Measurements from ENCODE around the gene FGFR1OP2.
"Not testable (repeated sequence)": the region's sequence is repeated elsewhere in the genome, so short reads cannot be mapped to it uniquely, and the experiment has no call there.

Gene FGFR1OP2

DNA sequence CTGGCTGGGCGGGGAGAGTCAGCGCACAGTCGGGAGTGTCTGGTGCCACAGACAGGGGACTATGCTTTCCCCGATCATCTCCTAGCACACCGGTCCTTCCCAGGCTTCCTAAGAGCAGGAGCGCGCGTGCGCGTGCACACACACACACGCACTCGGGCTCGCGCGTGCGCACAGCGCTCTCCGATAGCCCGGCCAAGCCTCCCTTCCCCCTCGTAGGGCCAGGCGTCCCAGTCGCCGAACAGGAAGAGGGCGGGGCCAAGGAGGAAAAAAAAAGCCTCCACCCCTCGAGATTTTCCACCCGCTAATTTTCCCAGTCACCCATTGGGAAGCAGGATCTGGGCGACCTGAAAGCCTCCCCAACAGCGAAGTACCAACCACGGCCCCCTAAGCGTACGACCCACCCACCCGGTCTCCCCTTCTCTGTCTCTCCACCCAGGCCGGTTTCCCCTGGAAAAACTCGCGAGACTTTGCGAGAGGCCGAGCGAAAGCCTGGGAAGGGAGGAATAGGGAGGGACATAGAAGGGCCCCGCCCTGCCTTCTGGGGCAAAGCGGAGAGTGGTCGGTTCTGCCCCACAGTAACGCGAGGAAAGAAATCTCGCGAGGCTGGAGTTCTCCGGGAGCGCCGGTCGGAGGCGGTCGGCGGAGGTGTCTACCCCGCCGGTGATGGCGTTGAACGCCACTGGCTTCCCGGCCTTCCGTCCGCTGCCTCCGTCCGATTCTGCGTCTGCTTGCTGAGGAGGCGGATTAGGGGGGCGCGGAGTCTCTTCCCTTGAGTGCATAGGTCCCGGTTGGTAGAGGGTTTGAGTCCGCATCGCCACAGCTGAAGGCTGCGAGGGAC is at the start of gene FGFR1OP2, which contains the start of gene INTS13:
TSS of gene FGFR1OP2 (plus strand) at position 608 of the 838 bp plus-strand sequence. CDS start 15,689 bp downstream, outside the sequence.
TSS of gene INTS13 (minus strand) at position 119 of the 838 bp plus-strand sequence. CDS start 1,178 bp downstream, outside the sequence.
- in situ Hi-C loops (cut with HindIII; ENCODE audit: low sequenced_read_pairs) = no loop called here

DNA sequence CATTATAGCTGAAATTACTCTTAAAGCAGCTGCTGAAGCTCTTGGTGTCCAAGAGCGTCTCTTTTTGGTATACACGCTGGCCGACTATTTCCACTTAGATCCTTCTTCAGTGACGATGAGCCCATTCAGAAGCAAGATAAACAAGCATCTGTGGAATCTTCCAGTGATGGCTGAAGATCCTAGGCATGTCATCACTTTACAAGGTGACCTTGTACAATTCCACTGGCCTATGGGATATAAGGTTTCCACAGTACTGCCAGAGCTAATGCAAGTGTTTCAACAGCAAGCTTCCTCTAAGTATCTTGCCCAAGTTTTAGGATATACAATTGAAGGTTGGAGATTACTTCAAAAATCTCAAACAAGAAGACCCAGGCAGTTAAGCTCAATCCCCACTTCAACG is 47.5 kb upstream of the FGFR1OP2 start:
- in situ Hi-C loops (cut with HindIII; ENCODE audit: low sequenced_read_pairs) = no loop called here

DNA sequence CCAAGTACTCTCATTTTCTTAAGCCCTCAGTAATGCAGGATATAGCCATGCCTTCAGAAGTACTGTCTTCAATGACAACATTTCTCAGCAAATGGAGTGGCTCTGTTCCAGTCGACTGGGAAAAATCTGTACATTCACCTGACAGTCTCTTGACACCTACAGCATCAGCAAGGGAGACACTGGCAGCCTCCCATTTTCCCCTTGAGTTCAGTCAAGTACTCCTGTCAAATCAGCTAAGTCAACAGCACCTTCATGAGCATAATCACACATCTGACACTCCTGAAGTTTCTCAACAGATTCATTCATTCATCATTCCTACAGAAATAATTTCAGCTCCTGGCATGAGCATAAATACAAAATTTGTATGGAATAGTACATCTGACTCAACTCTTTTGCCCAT is 46.6 kb upstream of the FGFR1OP2 start:
- in situ Hi-C loops (cut with HindIII; ENCODE audit: low sequenced_read_pairs) = no loop called here

DNA sequence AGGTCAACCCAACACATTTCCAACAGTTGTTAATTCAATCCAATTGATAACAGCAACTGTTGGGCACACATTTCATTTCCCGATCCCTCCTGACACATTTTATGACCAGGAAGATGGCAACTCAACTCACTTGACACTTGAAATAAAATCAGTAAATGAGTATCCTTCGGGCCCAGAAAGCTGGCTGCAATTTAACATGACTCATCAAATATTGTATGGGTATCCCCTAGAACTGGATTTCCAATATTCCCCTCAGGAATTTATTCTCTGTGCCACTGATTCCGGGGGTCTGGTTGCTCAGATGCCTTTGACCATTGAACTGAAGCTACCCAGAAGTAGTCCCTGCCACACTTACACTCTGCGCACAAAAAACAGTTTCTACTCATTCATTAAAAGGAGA is 42.6 kb upstream of the FGFR1OP2 start:
- in situ Hi-C loops (cut with HindIII; ENCODE audit: low sequenced_read_pairs) = no loop called here

DNA sequence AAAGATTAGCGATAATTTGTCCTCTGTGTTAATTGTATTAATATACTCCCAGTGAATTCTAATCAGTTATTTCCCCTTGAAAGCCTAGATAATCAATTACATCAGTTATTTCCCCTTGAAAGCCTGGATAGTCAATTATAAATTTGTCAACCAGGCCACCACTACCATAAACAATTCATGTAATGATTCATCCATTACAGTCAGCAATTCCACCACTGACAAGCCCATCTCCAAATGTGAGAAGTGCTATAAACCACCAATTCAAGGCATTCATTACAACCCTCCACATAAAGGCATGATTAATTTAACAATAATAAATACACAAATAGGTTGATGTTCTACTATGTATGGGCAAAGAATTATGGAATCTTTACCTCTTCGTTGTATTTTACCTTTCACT is 41.4 kb upstream of the FGFR1OP2 start:
- in situ Hi-C loops (cut with HindIII; ENCODE audit: low sequenced_read_pairs) = no loop called here

DNA sequence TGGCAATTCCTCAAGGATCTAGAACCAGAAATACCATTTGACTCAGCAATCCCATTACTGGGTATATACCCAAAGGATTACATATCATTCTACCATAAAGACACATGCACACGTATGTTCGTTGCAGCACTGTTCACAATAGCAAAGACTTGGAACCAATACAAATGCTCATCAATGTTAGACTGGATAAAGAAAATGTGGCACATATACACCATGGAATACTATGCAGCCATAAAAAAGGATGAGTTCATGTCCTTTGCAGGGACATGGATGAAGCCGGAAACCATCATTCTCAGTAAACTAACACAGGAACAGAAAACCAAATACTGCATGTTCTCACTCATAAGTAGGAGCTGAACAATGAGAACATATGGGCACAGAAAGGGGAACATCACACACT is 34.9 kb upstream of the FGFR1OP2 start:
- in situ Hi-C loops (cut with HindIII; ENCODE audit: low sequenced_read_pairs) = not testable (repeated sequence)

DNA sequence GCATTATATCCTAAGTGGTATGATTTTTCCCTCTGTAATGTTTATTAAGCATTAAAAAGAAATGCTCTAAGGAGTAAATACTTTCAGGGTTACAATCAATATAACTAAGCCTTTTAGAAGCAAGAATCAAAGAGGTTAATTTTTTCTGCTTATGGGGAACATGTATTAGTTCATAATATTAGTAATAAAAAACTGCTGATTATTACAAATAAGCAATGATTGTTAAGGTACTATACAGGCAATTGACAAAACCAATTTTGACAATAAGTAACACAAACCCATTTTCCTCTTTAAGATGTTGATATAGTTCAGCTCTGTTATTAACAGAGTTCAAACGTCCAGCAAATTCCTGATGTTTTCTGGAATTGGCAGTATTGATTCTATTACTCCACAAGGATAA is 32.2 kb upstream of the FGFR1OP2 start:
- in situ Hi-C loops (cut with HindIII; ENCODE audit: low sequenced_read_pairs) = no loop called here

DNA sequence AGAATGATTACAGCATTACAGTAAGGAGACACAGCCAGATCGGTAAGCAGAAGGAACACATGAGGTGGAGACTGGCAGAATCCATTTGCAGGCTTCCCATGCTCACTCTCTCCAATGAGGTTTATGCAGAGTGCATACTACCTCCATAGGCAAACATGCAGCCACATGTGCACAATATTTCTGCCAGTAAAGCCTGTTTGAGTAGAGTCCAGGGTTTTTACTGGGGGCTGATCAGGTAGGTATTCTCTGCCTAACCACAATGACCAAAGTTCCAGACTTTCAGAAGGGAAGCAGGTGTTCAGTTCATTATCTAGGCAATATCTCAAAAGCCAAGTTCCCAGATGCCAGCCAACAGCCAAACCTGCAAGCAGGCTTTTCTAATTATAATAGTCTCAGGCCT is 31.6 kb upstream of the FGFR1OP2 start:
- in situ Hi-C loops (cut with HindIII; ENCODE audit: low sequenced_read_pairs) = no loop called here

DNA sequence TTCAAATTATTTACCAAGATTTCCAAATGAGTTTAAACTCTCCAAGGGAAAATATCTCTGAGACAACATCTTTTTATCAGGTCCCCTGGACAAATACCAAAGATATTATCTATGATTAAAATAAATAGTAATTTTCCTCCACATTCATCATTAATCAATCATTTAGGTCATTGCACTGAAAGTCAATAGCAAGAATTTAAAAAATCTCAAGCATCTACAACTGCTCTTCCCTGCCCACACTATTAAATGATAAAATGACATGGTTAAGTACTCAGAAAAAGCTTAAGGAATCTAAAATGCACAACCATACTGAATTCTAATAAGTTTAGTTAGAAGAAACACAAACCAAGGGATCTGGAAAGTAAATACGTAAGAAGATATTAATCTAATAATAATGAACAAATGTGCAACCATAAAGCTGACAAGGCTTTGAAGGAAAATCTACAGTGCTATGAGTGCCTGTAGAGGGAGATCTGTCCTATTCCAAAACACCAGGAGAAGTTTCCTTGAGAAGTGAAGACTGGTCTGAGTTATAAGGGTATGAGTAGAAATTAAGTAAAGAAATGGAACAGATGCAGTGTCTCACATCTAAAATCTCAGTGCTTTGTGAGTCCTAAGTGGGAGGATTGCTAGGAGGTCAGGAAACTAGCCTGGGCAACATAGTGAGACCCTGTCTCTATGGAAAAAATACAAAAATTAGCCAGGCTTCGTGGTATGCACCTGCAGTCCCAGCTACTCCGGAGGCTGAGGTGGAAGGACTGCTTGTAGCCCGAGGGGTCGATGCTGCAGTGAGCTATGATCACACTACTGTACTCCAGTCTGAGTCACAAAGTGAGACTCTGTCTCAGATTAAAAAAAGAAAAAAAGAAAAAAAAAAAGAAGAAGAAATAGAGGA is 19.7 kb upstream of the FGFR1OP2 start:
- in situ Hi-C loops (cut with HindIII; ENCODE audit: low sequenced_read_pairs) = loop anchor here (5.0 kb wide), 2 partner anchors 41 to 49 kb away; no protein-coding TSS in a partner anchor

DNA sequence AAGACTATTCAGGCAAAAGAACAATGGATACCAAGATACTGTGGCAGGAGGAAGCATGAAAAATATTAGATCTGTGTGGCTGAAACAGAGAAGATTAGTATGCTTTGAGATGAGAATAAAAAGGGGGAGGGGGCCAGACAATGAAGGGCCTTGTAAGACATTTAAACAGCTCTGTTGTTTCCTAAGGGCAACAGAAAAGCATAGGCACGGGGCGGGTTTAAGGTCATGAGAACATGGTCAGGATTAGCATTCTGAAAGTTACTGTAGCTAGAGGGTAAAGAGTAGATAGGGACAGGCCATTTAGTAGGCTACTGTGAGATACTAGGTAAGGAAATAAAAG is 19.1 kb upstream of the FGFR1OP2 start:
- in situ Hi-C loops (cut with HindIII; ENCODE audit: low sequenced_read_pairs) = loop anchor here (5.0 kb wide), 2 partner anchors 42 to 48 kb away; no protein-coding TSS in a partner anchor

DNA sequence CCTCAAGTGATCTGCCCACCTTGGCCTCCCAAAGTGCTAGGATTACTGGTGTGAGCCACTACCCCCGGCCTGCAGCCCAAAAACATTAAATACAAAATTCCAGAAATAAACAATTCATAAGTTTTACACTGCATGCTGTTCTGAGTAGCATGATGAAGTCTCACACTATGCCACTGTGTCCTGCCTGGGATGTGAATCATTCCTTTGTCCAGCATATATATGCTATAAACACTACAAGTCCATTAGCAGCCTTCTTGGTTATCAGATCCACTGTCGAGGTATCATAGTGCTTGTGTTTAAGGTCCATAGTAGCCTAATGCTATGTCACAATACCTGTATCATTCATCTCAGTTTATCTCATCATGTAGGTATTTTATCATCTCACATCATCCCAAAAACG is 16.4 kb upstream of the FGFR1OP2 start:
- in situ Hi-C loops (cut with HindIII; ENCODE audit: low sequenced_read_pairs) = loop anchor here (5.0 kb wide), 1 partner anchor 105 kb away; no protein-coding TSS in a partner anchor

DNA sequence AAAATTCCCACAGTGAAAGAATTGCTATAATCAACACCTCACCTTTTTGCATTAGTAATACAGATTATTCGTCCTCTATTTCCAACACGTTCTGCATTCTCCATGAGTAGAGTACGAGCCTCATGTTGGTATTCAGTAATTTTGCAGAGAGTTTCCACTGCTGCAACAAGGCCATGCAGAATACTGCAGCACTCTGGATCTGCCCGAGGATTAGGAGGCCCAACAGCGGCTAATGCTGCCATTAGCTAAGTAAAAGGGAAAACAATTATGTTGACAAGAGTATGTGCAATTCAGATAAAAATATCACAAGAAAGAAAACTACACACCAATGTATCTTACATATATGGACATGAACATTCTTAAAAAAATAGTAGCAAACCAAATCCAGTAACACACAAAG is 9.6 kb upstream of the FGFR1OP2 start:
- in situ Hi-C loops (cut with HindIII; ENCODE audit: low sequenced_read_pairs) = no loop called here

DNA sequence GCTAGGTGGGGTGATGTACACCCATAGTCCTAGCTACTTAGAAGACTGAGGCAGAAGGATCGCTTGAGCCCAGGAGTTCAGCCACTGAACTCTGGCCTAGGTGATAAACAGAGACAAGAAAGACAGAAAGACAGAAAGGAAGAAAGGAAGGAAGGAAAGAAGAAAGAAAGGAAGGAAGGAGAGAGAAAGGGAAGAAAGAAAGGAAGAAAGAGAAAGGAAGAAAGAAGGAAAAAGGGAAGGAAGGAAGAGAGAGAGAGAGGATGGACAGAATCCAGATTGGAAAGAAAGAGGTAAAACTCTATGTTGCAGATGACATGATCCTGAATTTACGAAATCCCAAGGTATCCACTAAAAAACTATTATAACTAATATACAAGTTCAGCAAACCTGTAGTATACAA is 8.7 kb upstream of the FGFR1OP2 start:
- in situ Hi-C loops (cut with HindIII; ENCODE audit: low sequenced_read_pairs) = no loop called here

DNA sequence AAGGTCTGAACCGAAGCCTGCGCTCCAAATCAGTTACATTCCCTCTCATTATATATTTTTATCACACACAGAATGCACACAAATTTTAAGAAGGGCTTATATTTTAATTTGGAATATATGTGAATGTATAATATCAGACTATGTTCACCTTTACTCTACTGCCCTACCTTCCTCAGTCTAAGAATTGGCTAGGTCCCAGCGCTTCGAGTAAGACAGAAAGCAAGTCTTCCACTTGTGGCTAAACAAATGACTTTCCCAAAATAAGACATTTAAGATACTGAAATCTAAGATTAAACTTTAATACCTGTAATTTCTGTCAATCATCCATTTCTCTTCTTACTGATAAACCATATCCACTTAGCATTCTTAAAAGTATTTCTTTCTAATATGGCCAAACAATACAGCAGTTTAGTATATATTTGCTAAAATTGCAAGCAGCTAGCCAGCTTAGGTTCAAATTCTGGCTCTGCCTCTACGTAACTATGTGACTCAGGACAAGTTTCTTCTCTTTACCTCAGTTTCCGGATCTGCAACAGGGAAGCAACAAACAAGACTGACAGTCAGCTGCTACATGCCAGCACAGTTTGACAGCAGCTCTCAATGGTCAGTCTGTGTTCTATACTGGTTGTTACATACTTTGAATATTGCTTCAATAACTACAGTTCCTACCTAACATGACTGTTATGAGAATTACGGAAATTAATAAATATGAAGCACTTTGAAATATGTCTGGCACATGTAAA is 2.5 kb upstream of the FGFR1OP2 start:
- in situ Hi-C loops (cut with HindIII; ENCODE audit: low sequenced_read_pairs) = no loop called here

DNA sequence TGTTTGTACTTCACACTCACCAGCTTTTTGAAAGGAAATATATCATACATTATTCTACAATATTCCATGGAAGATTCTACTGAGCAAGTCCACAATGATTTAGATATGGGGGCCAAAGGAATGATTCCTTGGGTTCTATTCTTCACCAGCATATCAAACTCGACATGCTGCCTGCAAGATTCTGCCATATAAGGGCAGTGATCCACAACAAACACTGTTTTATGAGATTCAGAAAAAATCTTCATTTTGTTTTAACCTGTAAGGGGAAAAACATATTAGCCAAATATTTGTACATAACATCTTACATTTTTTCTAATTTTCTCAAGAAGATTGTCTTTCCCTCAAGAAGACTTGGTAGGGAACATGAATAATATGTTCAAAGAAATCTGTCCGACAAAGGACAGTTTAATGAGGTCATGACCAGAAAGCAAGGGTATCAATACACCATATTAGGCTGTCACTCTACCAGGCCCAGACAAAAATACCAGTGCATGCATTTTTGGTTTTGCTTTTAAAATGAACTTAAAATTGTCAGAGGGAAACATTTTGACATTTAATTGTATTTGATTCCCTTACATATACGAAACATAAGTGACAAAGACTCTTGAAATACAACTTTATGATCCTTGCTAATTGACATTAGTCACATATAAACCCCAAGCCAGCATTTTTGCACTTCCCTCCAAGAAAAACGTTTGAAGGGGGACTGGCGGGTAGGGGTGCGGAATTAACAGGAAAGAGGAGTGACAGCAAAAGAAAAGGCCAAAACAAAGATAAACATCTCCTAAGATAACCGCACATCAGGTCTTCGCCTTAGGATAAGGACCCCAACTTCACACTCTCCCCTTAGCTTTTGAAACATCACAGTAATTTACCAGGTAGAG is 1.5 kb upstream of the FGFR1OP2 start:
- in situ Hi-C loops (cut with HindIII; ENCODE audit: low sequenced_read_pairs) = no loop called here

DNA sequence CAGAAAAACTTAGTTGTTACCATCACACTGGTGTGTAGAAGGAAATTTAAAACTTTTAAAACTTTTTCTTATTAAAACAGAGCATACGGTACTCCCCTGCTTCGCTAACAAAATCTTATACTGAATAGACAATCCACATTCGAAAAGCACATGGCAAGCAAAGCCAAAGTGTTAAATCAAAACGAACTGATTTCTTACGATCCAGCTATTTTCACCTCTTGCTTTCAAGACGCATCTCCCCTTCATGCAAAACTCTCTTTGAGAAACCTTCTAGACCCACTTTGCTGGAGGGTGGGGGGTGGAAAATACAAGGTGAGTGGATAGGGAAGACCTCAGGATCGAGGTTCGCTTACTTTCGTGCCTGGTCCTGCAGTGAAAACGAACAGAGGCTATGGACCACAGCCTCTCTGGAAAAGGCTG is 817 bp upstream of the FGFR1OP2 start:
- in situ Hi-C loops (cut with HindIII; ENCODE audit: low sequenced_read_pairs) = no loop called here

DNA sequence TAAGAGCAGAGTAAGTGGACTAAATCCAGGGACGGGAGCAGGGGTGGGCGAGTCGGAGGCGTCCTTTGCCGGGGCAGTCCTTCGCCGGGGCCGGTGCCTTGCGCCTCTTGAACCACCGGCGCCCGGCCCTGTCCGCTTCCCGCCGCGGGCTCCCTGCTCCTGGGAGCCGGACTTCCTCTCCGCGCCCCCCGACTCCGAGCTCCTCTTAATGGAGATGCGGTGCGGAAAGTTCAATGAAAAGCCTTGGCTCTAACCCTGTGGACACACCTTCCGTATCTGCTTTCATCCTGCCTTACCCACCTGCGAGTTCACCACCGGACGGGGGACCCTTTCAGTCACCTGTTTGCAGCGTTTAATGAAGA is 412 bp downstream of the FGFR1OP2 start:
- in situ Hi-C loops (cut with HindIII; ENCODE audit: low sequenced_read_pairs) = no loop called here

DNA sequence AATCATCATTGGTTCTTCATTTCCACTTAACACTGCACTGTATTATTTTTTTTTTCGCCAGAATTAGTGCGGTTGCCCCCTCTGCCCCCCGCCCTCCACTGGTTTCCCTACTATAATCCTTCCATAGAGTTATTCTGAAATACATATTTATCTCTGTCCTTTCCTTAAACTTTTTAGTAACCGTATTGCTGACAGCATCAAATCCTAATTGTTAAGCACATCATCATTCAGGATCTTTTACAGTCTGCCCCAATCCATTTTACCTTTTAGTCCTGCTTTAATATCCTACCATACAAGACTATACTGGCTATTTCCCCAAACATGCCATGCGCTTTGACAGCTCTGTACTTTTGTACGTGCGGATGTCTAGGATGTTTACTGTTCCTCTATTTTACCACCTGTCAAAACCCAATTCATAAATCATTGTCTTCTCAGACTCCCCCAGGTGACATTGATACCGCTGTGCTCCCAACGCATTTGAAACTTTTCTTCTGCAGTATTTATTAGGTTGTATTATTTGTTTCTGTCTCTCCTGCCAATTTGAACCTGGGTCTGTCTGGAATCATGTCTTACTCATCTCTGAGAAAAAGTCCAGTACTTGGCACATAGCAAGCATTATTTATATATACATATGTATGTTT is 1.0 kb downstream of the FGFR1OP2 start:
- in situ Hi-C loops (cut with HindIII; ENCODE audit: low sequenced_read_pairs) = no loop called here

DNA sequence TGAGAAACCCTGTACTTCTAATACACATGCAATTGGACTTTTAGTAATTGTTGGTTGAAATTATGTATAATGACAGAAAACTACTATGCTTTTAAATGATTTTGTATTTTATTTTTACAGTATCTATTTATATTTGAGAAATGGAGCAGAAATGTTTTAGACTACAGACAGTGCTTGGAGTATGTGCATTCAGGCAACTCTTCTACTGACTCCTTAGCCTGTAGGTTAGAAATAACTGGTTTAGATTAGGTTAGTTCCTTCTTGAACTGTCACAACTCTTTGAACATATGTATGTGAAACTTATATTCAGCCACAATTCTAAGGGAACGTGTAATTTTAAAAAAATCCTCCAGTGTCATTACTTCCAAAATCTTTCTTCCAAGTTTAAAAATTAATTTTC is 1.7 kb downstream of the FGFR1OP2 start:
- in situ Hi-C loops (cut with HindIII; ENCODE audit: low sequenced_read_pairs) = no loop called here
